Smooth muscle cell (in vitro differentiated cells): ENCODE data around the gene NOX3. TPM values are rescaled to one million over a fixed set of nuclear protein-coding genes. Genes with fewer than 3 reads are reported as not detected.

ENCODE experiments used
- DNase-seq: peaks from one replicate; lab custom pipeline; 2025; ENCODE audit not compliant: unreplicated experiment; lab: John Stamatoyannopoulos, UW
- H2AFZ ChIP-seq: fragments of 200-600 bp; sonication (generic); 2 replicates; pipeline ENCODE4 v1.6.0; 2016; ENCODE audit warnings: antibody characterized with exemption, low read depth, mild to moderate bottlenecking
- H3F3A ChIP-seq: fragments of 200-600 bp; sonication (generic); 2 replicates; pipeline ENCODE4 v1.6.0; 2017; ENCODE audit warnings: antibody characterized with exemption, low read depth
- H3K27ac ChIP-seq: fragments of 200-600 bp; sonication (generic); 2 replicates; pipeline ENCODE4 v1.5.1; 2016; ENCODE audit warnings: low read depth, mild to moderate bottlenecking
- H3K27me3 ChIP-seq: fragments of 200-600 bp; sonication (generic); 2 replicates; pipeline ENCODE4 v1.6.1; 2016; ENCODE audit warnings: low read depth, mild to moderate bottlenecking
- H3K36me3 ChIP-seq: fragments of 200-600 bp; sonication (generic); 2 replicates; pipeline ENCODE4 v1.5.1; 2016; ENCODE audit warnings: low read depth
- H3K4me1 ChIP-seq: fragments of 200-600 bp; sonication (generic); 2 replicates; pipeline ENCODE4 v1.5.1; 2016; ENCODE audit warnings: low read depth
- H3K4me2 ChIP-seq: fragments of 200-600 bp; sonication (generic); 2 replicates; pipeline ENCODE4 v1.6.0; 2016; ENCODE audit warnings: mild to moderate bottlenecking
- H3K4me3 ChIP-seq: fragments of 200-600 bp; sonication (generic); 2 replicates; pipeline ENCODE4 v1.5.1; 2016; ENCODE audit warnings: mild to moderate bottlenecking
- H3K79me2 ChIP-seq: fragments of 200-600 bp; sonication (generic); 2 replicates; pipeline ENCODE4 v1.6.0; 2016; ENCODE audit warnings: low read depth, mild to moderate bottlenecking
- H3K9ac ChIP-seq: fragments of 200-600 bp; sonication (generic); 2 replicates; pipeline ENCODE4 v1.6.0; 2016; ENCODE audit warnings: low read depth
- H3K9me3 ChIP-seq: fragments of 200-600 bp; sonication (generic); replicated peaks from 2 replicates; pipeline ENCODE4 v1.5.1; 2016; ENCODE audit warnings: low read depth
- H4K20me1 ChIP-seq: fragments of 200-600 bp; sonication (generic); 2 replicates; pipeline ENCODE4 v1.6.0; 2016; ENCODE audit warnings: low read depth
- WGBS: methylation state at CpG from one replicate; pipeline ENCODE4 v1.1.7; 2016; ENCODE audit warnings: low lambda C conversion rate; 5-methylcytosine and 5-hydroxymethylcytosine counted together
- polyA plus RNA-seq: library from polyadenylated mRNA; unstranded; fragments of >200 nt; fragmentation: Nextera tagmentation; extraction: Ambion mirVana; gene quantifications from 2 replicates; pipeline ENCODE4 v1.2.1, GENCODE V29; 2016
- total RNA-seq: library from RNA; depleted of rRNA; stranded (reverse); fragments of >200 nt; gene quantifications from 2 replicates; pipeline ENCODE4 v1.2.3, GENCODE V29; 2014
- TF ChIP-seq, protein P1 (sequence below): fragments of 200-600 bp; sonication (generic); IDR thresholded peaks from 2 replicates; pipeline ENCODE4 v1.5.1; 2017; ENCODE audit warnings: borderline replicate concordance, mild to moderate bottlenecking, antibody characterized with exemption; ENCODE audit not compliant: insufficient read depth, poor library complexity, severe bottlenecking

Gene NOX3
- total and polyA plus RNA-seq, 2 experiments from 2014 or later: not detected

DNA sequence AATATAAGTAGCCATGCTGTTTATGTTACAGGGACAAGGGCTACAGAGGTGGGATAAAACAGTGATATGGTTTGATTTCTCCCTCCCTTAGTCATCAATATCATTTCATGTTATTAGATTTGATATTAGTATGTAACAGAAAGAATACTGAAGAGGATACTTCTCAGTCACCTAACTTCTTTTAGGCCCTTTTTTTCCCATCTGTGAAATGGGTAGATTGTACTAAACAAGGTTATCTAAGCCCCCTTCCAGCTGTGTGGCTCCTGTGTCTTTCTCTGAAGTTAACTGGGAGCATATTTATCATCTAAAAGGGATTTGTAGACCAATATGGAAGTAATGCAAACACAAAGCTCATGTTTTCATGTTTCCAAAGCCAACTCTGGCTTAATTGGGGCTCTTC is 7.7 kb downstream of the NOX3 start:
- no peaks in the 10 kb centered on the region for H4K20me1 ChIP-seq
- no peak overlapping the region for H3K27ac ChIP-seq
- H3K36me3 ChIP-seq: no peaks in the 10 kb centered on the region
- no peak for DNase-seq
- H2AFZ ChIP-seq: no peak overlapping the region
- H3K27me3 ChIP-seq: no peaks in the 10 kb centered on the region
- H3K9me3 ChIP-seq: no peaks in the 10 kb centered on the region
- no peaks in the 10 kb centered on the region for H3F3A ChIP-seq
- H3K79me2 ChIP-seq: no peaks in the 10 kb centered on the region
- H3K9ac ChIP-seq: no peak overlapping the region
- peaks cover 17% of the 10 kb centered on the region for H3K4me1 ChIP-seq
- H3K4me3 ChIP-seq: no peak overlapping the region
- no peak overlapping the region for H3K4me2 ChIP-seq
- TF ChIP-seq, protein P1, sequence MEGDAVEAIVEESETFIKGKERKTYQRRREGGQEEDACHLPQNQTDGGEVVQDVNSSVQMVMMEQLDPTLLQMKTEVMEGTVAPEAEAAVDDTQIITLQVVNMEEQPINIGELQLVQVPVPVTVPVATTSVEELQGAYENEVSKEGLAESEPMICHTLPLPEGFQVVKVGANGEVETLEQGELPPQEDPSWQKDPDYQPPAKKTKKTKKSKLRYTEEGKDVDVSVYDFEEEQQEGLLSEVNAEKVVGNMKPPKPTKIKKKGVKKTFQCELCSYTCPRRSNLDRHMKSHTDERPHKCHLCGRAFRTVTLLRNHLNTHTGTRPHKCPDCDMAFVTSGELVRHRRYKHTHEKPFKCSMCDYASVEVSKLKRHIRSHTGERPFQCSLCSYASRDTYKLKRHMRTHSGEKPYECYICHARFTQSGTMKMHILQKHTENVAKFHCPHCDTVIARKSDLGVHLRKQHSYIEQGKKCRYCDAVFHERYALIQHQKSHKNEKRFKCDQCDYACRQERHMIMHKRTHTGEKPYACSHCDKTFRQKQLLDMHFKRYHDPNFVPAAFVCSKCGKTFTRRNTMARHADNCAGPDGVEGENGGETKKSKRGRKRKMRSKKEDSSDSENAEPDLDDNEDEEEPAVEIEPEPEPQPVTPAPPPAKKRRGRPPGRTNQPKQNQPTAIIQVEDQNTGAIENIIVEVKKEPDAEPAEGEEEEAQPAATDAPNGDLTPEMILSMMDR: no peak

DNA sequence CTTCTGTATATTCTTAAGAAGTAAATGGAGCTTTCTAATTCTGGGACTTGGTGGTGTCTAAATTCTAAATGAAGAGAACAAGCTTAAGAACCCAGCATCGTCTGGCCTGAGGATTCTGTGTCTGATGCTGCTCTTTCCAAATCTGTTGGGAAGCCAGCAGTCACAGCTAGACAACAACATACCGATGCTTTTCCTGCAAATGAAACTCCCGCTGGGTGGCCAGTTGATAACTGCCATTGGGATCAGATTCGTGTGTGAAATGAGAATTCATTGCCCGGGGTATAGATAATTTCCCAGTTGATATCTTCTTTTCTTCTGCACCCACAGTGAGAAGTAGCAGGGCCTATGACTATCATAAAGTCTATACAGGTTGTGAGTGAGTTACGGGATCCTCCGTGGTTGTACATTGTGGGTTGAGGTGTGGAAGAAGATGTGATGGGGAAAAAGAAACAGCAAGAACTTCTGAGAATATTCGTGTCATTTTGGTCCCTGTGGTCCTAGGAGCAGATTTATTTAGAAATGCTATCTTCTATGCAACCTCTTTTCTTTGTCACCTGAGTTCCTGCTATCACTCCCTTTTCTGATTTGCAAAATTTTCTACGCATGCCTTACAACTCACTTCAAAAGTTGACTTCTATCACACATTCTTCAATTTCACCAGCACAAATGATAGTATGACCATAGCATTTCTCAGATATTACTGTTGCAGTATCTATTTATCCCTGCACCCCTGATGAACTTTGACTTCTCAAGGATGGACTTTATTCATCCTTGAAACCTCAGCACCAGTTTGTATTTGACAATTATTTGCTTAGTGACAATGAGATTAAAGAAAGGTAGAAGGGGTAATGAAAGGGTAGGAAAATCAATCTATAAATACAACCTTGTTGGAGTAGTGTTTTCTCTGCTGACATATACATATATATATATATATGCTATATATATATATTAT is 10.4 kb downstream of the NOX3 start:
- no peak overlapping the region for H3K4me2 ChIP-seq
- H3K79me2 ChIP-seq: no peaks in the 10 kb centered on the region
- no peaks in the 10 kb centered on the region for H3K36me3 ChIP-seq
- no peak overlapping the region for H3K27ac ChIP-seq
- H4K20me1 ChIP-seq: no peaks in the 10 kb centered on the region
- H3K27me3 ChIP-seq: no peaks in the 10 kb centered on the region
- no peak for DNase-seq
- H3K9me3 ChIP-seq: no peaks in the 10 kb centered on the region
- peaks cover 17% of the 10 kb centered on the region for H3K4me1 ChIP-seq
- WGBS: 81% methylated on average over 9 of the region's 9 CpGs
- no peak overlapping the region for H3K9ac ChIP-seq
- no peak overlapping the region for H3K4me3 ChIP-seq
- H3F3A ChIP-seq: no peaks in the 10 kb centered on the region
- TF ChIP-seq, protein P1: no peak
- H2AFZ ChIP-seq: no peak overlapping the region

DNA sequence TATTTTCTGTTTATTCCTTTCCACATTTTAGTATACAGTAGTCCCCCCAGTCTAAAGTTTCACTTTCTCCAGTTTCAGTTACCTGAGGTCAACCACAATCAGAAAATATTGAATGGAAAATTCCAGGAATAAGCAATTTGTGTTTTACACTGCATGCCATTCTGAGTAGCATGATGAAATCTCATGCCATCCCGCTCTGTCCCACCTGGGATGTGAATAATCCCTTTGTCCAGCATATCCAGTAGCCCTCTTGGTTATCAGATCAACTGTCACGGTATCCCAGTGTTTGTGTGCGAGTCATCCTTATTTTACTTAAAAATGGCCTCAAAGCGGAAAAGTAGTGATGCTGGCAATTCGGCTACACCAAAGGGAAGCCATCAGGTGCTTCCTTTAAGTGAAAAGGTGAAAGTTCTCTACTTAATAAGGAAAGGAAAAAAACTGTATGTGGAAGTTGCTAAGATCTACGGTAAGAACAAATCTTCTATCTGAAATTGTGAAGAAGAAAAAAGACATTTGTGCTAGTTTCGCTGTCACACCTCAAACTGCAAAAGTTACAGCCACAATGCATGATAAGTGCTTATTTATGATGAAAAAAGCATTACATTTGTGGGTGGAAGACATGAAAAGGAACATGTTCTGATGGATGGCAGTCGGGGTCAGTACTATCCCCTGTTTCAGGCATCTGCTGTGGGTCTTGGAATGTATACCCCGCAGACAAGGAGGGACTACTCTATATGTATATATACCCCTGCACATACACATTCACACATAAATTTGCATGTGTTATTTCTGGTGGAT is 11.3 kb downstream of the NOX3 start:
- no peaks in the 10 kb centered on the region for H3K9me3 ChIP-seq
- no peak overlapping the region for H3K4me3 ChIP-seq
- TF ChIP-seq, protein P1: no peak
- H3F3A ChIP-seq: no peaks in the 10 kb centered on the region
- no peaks in the 10 kb centered on the region for H3K27me3 ChIP-seq
- H3K36me3 ChIP-seq: no peaks in the 10 kb centered on the region
- H3K79me2 ChIP-seq: no peaks in the 10 kb centered on the region
- H3K27ac ChIP-seq: no peak overlapping the region
- H3K9ac ChIP-seq: no peak overlapping the region
- H4K20me1 ChIP-seq: no peaks in the 10 kb centered on the region
- WGBS: 78% methylated on average over 9 of the region's 9 CpGs
- no peak overlapping the region for H2AFZ ChIP-seq
- DNase-seq: no peak
- peaks cover 9% of the 10 kb centered on the region for H3K4me1 ChIP-seq
- H3K4me2 ChIP-seq: no peak overlapping the region
